Uterus (tissue), 4 donors: Measurements from ENCODE around the gene P4HA2. TPM values are rescaled to one million over a fixed set of nuclear protein-coding genes. Genes with fewer than 3 reads are reported as not detected.
A peak's percentile ranks its signal among the peaks of the same experiment; 100 is the strongest.

ENCODE experiments used
- DNase-seq, 2 donors: peaks; one replicate each; pipeline ENCODE4 v3.0.0-alpha.2; 2019 to 2020
- H3K27ac ChIP-seq, 2 donors: fragments of 200-600 bp; sonication (generic); 1 replicate in 1 of 2; 2 replicates in 1 of 2; pipeline ENCODE4 v1.5.1; 2016 to 2018
- H3K27me3 ChIP-seq, 2 donors: fragments of 200-600 bp; sonication (generic); one replicate each; pipeline ENCODE4 v1.5.1; 2018 to 2019; ENCODE audit warnings: control low read depth in 1 of 2
- H3K36me3 ChIP-seq, 2 donors: fragments of 200-600 bp; sonication (generic); one replicate each; pipeline ENCODE4 v1.5.1; 2019; ENCODE audit warnings: control low read depth in 1 of 2
- H3K4me1 ChIP-seq, 2 donors: fragments of 200-600 bp; sonication (generic); one replicate each; pipeline ENCODE4 v1.5.1; 2018 to 2019; ENCODE audit warnings: control low read depth in 1 of 2
- H3K4me3 ChIP-seq, 2 donors: fragments of 200-600 bp; sonication (generic); 1 replicate in 1 of 2; 2 replicates in 1 of 2; pipeline ENCODE4 v1.5.1; 2018 to 2019; ENCODE audit warnings: mild to moderate bottlenecking in 1 of 2
- H3K9me3 ChIP-seq, 2 donors: fragments of 200-600 bp; sonication (generic); one replicate each; pipeline ENCODE4 v1.5.1; 2019; ENCODE audit warnings: control low read depth in 1 of 2
- POLR2A ChIP-seq, 2 donors: fragments of 450-650 bp; IDR thresholded peaks; one replicate each; pipeline ENCODE4 v1.6.1; 2016; ENCODE audit warnings: antibody characterized with exemption in 2 of 2, mild to moderate bottlenecking in 1 of 2, moderate library complexity in 1 of 2
- intact Hi-C: fragments of 100-400 bp; cut with DNase I; formaldehyde crosslinking; loops from one replicate; pipeline ENCODE4 v1.15.1; 2023; ENCODE audit warnings: low total_unique reads
- total RNA-seq, 4 donors: library from RNA; depleted of rRNA in 3 of 4; stranded (reverse); fragments of >200 nt in 3 of 4; gene quantifications; one replicate each; pipeline versions ENCODE4 v1.1.0 to v1.2.4, GENCODE V29; 2014 to 2023
- TF ChIP-seq, protein P1 (sequence below), 4 experiments: fragments of 200-600 bp in 2 of 4; fragments of 450-650 bp in 2 of 4; sonication (generic) in 2 of 4; IDR thresholded peaks; one replicate each; pipeline ENCODE4 v1.5.1; 2016 to 2019; ENCODE audit warnings: antibody characterized with exemption in 4 of 4, mild to moderate bottlenecking in 2 of 4, moderate library complexity in 1 of 4
- donor health status: DM: yes; HTN: yes; CAD: no.

P4HA2 gene
- total RNA-seq, 4 donors from 2014 or later: 19.4 to 112 (median 85.2) TPM

DNA sequence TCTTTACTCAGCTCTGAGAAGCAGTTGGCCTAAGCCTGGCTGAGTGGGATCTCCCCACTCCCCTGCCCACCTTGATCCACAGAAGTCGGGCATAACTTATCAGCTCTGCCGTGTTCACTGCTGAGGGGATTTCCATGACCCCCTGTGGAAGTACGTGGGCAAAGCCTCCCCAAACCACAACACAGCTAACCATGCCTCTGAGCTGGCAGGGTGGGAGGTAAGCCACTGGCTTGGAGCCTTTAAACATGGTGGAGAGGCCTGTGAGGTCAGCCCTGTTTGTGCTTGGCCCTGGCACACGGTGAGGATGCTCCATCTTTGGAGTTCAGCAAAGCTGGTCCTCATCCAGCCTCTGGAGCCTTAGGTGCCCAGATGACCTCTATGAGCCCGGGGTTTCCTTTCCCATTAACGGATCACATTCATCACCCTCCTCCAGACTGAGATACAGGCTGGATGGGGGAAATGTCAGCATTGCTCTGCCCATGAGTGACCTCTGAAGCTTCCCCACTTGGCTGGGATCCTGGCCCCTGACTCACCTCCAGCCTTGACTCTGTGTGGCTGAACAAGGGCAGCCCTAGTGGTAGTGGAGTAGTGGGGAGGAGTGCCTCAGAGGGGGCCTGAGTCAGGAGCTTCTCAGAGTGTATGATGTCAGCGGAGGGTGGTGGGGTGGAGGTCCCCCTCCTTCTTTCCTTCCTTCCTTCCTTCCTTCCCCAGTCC lies 36.1 kb upstream of the P4HA2 start:
- Histone ChIP-seq H3K27me3 (no peaks in the 10 kb centered on the region), H3K4me3 (no peak overlapping the region), H3K27ac (peak overlapping the region; percentile 96 to 99), H3K4me1 (peaks cover 40 to 69% of the 10 kb centered on the region in 2 donors), H3K9me3 (no peaks in the 10 kb centered on the region), H3K36me3 (no peaks in the 10 kb centered on the region)
- DNase-seq: peak; percentile 85 to 95
- intact Hi-C loops: no loop called here
- TF ChIP-seq, protein P1, sequence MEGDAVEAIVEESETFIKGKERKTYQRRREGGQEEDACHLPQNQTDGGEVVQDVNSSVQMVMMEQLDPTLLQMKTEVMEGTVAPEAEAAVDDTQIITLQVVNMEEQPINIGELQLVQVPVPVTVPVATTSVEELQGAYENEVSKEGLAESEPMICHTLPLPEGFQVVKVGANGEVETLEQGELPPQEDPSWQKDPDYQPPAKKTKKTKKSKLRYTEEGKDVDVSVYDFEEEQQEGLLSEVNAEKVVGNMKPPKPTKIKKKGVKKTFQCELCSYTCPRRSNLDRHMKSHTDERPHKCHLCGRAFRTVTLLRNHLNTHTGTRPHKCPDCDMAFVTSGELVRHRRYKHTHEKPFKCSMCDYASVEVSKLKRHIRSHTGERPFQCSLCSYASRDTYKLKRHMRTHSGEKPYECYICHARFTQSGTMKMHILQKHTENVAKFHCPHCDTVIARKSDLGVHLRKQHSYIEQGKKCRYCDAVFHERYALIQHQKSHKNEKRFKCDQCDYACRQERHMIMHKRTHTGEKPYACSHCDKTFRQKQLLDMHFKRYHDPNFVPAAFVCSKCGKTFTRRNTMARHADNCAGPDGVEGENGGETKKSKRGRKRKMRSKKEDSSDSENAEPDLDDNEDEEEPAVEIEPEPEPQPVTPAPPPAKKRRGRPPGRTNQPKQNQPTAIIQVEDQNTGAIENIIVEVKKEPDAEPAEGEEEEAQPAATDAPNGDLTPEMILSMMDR (IDR thresholded peaks at IDR 0.05): peak in 1 of 4 experiments; percentile 42
- TF ChIP-seq POLR2A (IDR thresholded peaks at IDR 0.05): peak in 1 of 2 donors; percentile 16

- no peaks in the 10 kb centered on the region for H3K9me3 ChIP-seq
- intact Hi-C loops: no loop called here
- H3K4me3 ChIP-seq: no peak overlapping the region
- peaks cover 40 to 62% of the 10 kb centered on the region in 2 donors for H3K4me1 ChIP-seq
- peak overlapping the region; percentile 96 to 99 for H3K27ac ChIP-seq
- no peaks in the 10 kb centered on the region for H3K36me3 ChIP-seq
- TF ChIP-seq, protein P1 (IDR thresholded peaks at IDR 0.05): no peak
- TF ChIP-seq POLR2A (IDR thresholded peaks at IDR 0.05): no peak
- DNase-seq: peak in 1 of 2 donors; percentile 12
- H3K27me3 ChIP-seq: no peaks in the 10 kb centered on the region
These were observed 35.4 kb upstream of the P4HA2 start for GRCh38 chr5:132262882-132263547.

DNA sequence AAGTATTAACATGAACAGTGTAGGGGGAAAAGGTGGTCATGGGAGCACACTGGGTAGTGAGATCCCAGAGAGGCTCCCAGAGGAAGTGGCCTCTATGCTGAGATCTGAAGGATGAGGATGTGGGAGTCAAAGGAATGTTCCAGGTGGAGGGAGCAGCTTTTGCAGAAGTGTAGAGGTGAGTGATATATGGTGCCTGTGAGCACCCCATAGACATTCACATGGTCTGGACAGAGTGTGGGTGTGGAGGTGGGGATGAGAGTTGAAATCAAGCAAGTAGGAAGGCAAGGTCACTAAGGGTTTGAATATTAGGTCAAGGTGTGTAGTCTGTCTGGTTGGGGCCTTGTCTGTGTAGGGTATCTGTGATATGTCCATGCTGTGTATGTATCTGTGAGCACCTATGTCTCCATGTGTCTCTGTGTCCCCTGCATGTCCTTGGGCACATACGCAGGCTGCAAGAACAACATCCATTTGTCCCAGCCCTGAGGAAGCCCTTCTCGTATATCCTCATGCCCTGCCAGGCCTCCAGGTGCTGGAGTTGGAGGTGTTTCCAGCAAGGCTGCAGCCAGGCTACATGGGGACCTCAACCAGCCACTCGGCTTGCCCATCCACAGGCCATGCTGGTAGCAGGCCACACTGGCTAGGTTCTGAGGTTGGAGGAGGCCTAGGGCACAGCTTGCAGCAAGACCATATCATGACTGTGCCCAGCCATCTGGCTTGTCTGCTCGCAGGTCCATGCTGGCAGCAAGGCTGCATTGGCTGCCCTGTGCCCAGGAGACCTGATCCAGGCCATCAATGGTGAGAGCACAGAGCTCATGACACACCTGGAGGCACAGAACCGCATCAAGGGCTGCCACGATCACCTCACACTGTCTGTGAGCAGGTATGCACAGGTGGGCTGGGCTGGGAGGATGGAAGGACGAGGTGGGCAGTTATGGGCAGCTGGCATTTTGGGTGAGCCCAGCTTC lies 34.5 kb upstream of the P4HA2 start:
- no peak overlapping the region for H3K4me3 ChIP-seq
- intact Hi-C loops: no loop called here
- no peaks in the 10 kb centered on the region for H3K9me3 ChIP-seq
- H3K27ac ChIP-seq: peak overlapping the region; percentile 96 to 99
- no peak for TF ChIP-seq POLR2A (IDR thresholded peaks at IDR 0.05)
- TF ChIP-seq, protein P1 (IDR thresholded peaks at IDR 0.05): no peak
- H3K4me1 ChIP-seq: peaks cover 40 to 61% of the 10 kb centered on the region in 2 donors
- no peaks in the 10 kb centered on the region for H3K27me3 ChIP-seq
- DNase-seq: no peak
- H3K36me3 ChIP-seq: no peaks in the 10 kb centered on the region

DNA sequence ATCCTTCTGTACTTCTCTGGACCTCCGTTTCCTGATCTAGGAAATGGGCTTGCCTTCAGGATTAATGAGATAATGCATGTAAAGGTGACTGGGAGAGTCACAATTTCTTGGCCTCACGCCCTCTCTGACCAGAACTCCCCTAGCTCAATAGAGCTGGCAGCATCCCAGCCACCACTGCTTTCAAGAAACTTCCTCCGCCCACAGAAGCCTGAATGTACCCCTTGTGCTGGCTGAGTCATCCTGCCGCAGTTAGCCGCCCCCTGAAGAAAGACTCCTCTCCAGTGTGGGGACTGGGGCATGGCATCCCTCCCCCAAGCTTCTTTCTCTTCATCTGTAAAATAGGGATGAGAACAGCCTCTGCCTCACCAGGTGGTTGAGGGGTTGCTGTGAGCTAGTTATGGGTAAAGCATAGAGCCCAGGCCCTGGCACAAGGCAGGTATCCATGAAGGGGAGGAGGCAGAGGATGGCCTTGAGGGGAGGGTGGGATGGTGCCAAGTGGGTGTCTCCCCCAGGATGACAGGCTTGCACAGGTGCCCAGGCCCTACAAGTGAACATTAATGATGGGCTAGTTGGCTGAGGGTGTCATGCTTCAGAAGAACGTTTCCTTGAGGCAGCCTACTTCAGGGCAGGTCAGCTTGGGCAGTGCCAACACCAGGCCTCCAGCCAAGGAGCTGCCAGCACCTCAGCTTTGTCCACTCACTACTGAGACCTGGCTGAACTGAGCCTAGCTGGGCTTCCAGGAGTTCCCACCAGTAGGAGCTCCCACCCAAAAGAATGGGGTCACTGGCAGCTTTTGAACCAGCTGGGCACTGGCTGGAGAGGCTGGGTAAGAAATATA lies 33.3 kb upstream of the P4HA2 start:
- TF ChIP-seq POLR2A (IDR thresholded peaks at IDR 0.05): no peak
- TF ChIP-seq, protein P1 (IDR thresholded peaks at IDR 0.05): no peak
- Histone ChIP-seq H3K4me1 (peaks cover 36 to 50% of the 10 kb centered on the region in 2 donors), H3K27ac (peak overlapping the region; percentile 96 to 99), H3K36me3 (no peaks in the 10 kb centered on the region), H3K27me3 (no peaks in the 10 kb centered on the region), H3K9me3 (no peaks in the 10 kb centered on the region), H3K4me3 (peak overlapping the region in 1 of 2 donors; percentile 4)
- DNase-seq: peak; percentile 72 to 87
- intact Hi-C loops: no loop called here
